HepG2 (cell line): Measurements from ENCODE around the gene EPO. TPM values are rescaled to one million over a fixed set of nuclear protein-coding genes. Genes with fewer than 3 reads are reported as not detected.

Source experiments
- ATAC-seq: fragments of 200-7000 bp; cut with Tn5 transposase; 3 replicates; pipeline ENCODE4 v1.9.1; 2020; ENCODE audit warnings: mild to moderate bottlenecking, moderate library complexity
- BruUV-seq: library from RNA; stranded (reverse); fragments of 400-500 nt; replicated peaks from 2 replicates; lab custom pipeline; 2021; lab: Mats Ljungman, UMichigan
- CTCF ChIA-PET: fragments of 300-600 bp; formaldehyde crosslinking; extraction: SDS; loops from one replicate; lab custom pipeline; 2021; ENCODE audit warnings: low total read pairs, inconsistent platforms, low intra/inter-chr PET ratio; lab: Yijun Ruan, JAX
- POLR2A ChIA-PET: fragments of 350-600 bp; sonication (Branson Sonifier 250); formaldehyde crosslinking; loops from one replicate; lab custom pipeline; 2020; ENCODE audit warnings: antibody characterized with exemption, inconsistent platforms; lab: Yijun Ruan, JAX
- DNase-seq: peaks from one replicate; pipeline ENCODE4 v3.0.0-alpha.2; 2015; ENCODE audit warnings: low spot score
- FAIRE-seq: peaks from 3 replicates; lab custom pipeline; 2011; peaks lifted over from hg19 to GRCh38; lab: Jason Lieb, UNC
- H2AFZ ChIP-seq: one replicate; pipeline ENCODE4 v1.6.1; 2011; ENCODE audit warnings: low read length, inconsistent platforms
- H3K27ac ChIP-seq: fragments of 300-600 bp; 3 replicates; pipeline ENCODE4 v1.8.0; 2011; ENCODE audit warnings: mixed run types, mild to moderate bottlenecking, mixed read lengths, low read length, inconsistent platforms; ENCODE audit not compliant: insufficient read depth; ENCODE audit errors: extremely low read length
- H3K27me3 ChIP-seq, 2 experiments: fragments of 200-600 bp in 1 of 2; 2 replicates in 1 of 2; 3 replicates in 1 of 2; pipeline versions ENCODE4 v1.6.0 to v1.8.0; 2011; ENCODE audit warnings: low read length in 2 of 2, mild to moderate bottlenecking in 2 of 2, moderate library complexity in 2 of 2, inconsistent platforms in 1 of 2; ENCODE audit not compliant: insufficient read depth in 2 of 2, control insufficient read depth in 1 of 2
- H3K36me3 ChIP-seq, 2 experiments: fragments of 200-600 bp in 1 of 2; replicated peaks in 1 of 2; 2 replicates in 1 of 2; 3 replicates in 1 of 2; pipeline versions ENCODE4 v1.5.1 to v1.8.0; 2011; ENCODE audit warnings: low read length in 2 of 2, inconsistent platforms in 1 of 2; ENCODE audit not compliant: insufficient read depth in 2 of 2, control insufficient read depth in 1 of 2
- H3K4me1 ChIP-seq: 2 replicates; pipeline ENCODE4 v1.5.1; 2012; ENCODE audit warnings: low read length, inconsistent platforms; ENCODE audit not compliant: insufficient read depth
- H3K4me2 ChIP-seq: 2 replicates; pipeline ENCODE4 v1.6.0; 2011; ENCODE audit warnings: low read depth, low read length, inconsistent platforms
- H3K4me3 ChIP-seq, 3 experiments: fragments of 200-600 bp in 1 of 3; sonication (generic), shearing (Covaris generic) in 1 of 3; replicated peaks in 1 of 3; 2 replicates each; pipeline ENCODE4 v1.5.1; 2011 to 2016; ENCODE audit warnings: low read length in 3 of 3, inconsistent platforms in 2 of 3, low read depth in 2 of 3, mild to moderate bottlenecking in 2 of 3, control low read depth in 1 of 3, mixed read lengths in 1 of 3; ENCODE audit not compliant: insufficient read depth in 1 of 3
- H3K79me2 ChIP-seq: one replicate; pipeline ENCODE4 v1.6.1; 2011; ENCODE audit warnings: low read length, inconsistent platforms; ENCODE audit not compliant: insufficient read depth
- H3K9ac ChIP-seq: 2 replicates; pipeline ENCODE4 v1.6.0; 2011; ENCODE audit warnings: mild to moderate bottlenecking, low read depth, low read length, inconsistent platforms; ENCODE audit not compliant: insufficient read depth
- H3K9me3 ChIP-seq: 2 replicates; pipeline ENCODE4 v1.5.1; 2012; ENCODE audit warnings: mild to moderate bottlenecking, low read length
- H4K20me1 ChIP-seq: 2 replicates; pipeline ENCODE4 v1.6.0; 2011; ENCODE audit warnings: inconsistent platforms, mild to moderate bottlenecking, low read length, moderate library complexity; ENCODE audit not compliant: insufficient read depth
- CBX5 ChIP-seq: sonication (generic); formaldehyde crosslinking; IDR thresholded peaks from 2 replicates; pipeline ENCODE4 v1.4.0; 2020; ENCODE audit warnings: missing genetic modification reagents, borderline replicate concordance
- EP300 ChIP-seq, 3 experiments: sonication (generic) in 1 of 3; formaldehyde crosslinking in 1 of 3; IDR thresholded peaks; 2 replicates each; pipeline versions ENCODE4 v1.5.1 to v1.6.1; 2011 to 2020; ENCODE audit warnings: low read depth in 2 of 3, low read length in 2 of 3, borderline replicate concordance in 1 of 3, improper control_type of control experiment in 1 of 3, mild to moderate bottlenecking in 1 of 3, missing genetic modification reagents in 1 of 3, moderate library complexity in 1 of 3
- FOXO4 ChIP-seq: sonication (generic); formaldehyde crosslinking; conservative IDR thresholded peaks from 2 replicates; pipeline ENCODE4 v1.8.1; 2023; ENCODE audit warnings: missing genetic modification reagents
- GABPB1 ChIP-seq: IDR thresholded peaks from 2 replicates; pipeline ENCODE4 v1.6.1; 2016; ENCODE audit warnings: mild to moderate bottlenecking, missing genetic modification reagents, moderate library complexity, missing compliant biosample characterization
- JUN ChIP-seq: sonication (generic); formaldehyde crosslinking; IDR thresholded peaks from 2 replicates; pipeline ENCODE4 v1.4.0; 2020; ENCODE audit warnings: mild to moderate bottlenecking, missing genetic modification reagents
- LCORL ChIP-seq, 2 experiments: fragments of 450-650 bp in 1 of 2; sonication (generic) in 1 of 2; formaldehyde crosslinking in 1 of 2; IDR thresholded peaks; 2 replicates each; pipeline versions ENCODE4 v1.5.0 to v1.6.1; 2017 to 2020; ENCODE audit warnings: antibody characterized with exemption in 1 of 2, missing genetic modification reagents in 1 of 2
- MYPOP ChIP-seq: sonication (generic); formaldehyde crosslinking; IDR thresholded peaks from 2 replicates; pipeline ENCODE4 v1.8.1; 2023; ENCODE audit warnings: mild to moderate bottlenecking, moderate library complexity, missing genetic modification reagents
- PAF1 ChIP-seq: IDR thresholded peaks from 2 replicates; pipeline ENCODE4 v1.6.1; 2016; ENCODE audit warnings: missing genetic modification reagents, missing compliant biosample characterization
- REXO4 ChIP-seq: sonication (generic); formaldehyde crosslinking; IDR thresholded peaks from 2 replicates; pipeline ENCODE4 v1.8.0; 2022; ENCODE audit warnings: missing genetic modification reagents, mild to moderate bottlenecking, borderline replicate concordance
- THAP11 ChIP-seq: IDR thresholded peaks from 2 replicates; pipeline ENCODE4 v1.6.1; 2016; ENCODE audit warnings: missing biosample characterization, missing genetic modification reagents
- ZFP91 ChIP-seq: sonication (generic); formaldehyde crosslinking; IDR thresholded peaks from 2 replicates; pipeline ENCODE4 v1.9.0; 2022; ENCODE audit warnings: missing genetic modification reagents, mild to moderate bottlenecking, borderline replicate concordance
- ZNF207 ChIP-seq: fragments of 450-650 bp; IDR thresholded peaks from 2 replicates; pipeline ENCODE4 v1.6.1; 2016; ENCODE audit warnings: antibody characterized with exemption, borderline replicate concordance
- ZNF549 ChIP-seq: sonication (generic); formaldehyde crosslinking; IDR thresholded peaks from 2 replicates; pipeline ENCODE4 v1.5.0; 2020; ENCODE audit warnings: missing genetic modification reagents
- ZNF598 ChIP-seq: sonication (generic); formaldehyde crosslinking; IDR thresholded peaks from 2 replicates; pipeline ENCODE4 v1.5.1; 2020; ENCODE audit warnings: mild to moderate bottlenecking, missing genetic modification reagents, borderline replicate concordance
- ZNF839 ChIP-seq: sonication (generic); formaldehyde crosslinking; IDR thresholded peaks from 2 replicates; pipeline ENCODE4 v1.4.0; 2020; ENCODE audit warnings: missing genetic modification reagents, mild to moderate bottlenecking, borderline replicate concordance
- WGBS: methylation state at CpG from one replicate; pipeline ENCODE4 v1.1.6; 2017; ENCODE audit warnings: low lambda C conversion rate; 5-methylcytosine and 5-hydroxymethylcytosine counted together
- in situ Hi-C: cut with HindIII; loops from 2 replicates; pipeline ENCODE4 v1.10.0; 2017; ENCODE audit warnings: low pct_unique_long_range_greater_than_20kb; ENCODE audit not compliant: extremely low pct_ligation_motif_present
- intact Hi-C: fragments of 100-400 bp; cut with micrococcal nuclease; formaldehyde crosslinking; loops from one replicate; pipeline ENCODE4 v1.10.0; 2022; ENCODE audit not compliant: unreplicated experiment
- polyA plus RNA-seq, 8 experiments: library from polyadenylated mRNA; depleted of rRNA in 3 of 8; stranded (reverse) in 7 of 8; unstranded in 1 of 8; fragments of >200 nt; fragmentation: Illumina TruSeq in 4 of 8; extraction: Trizol in 4 of 8; gene quantifications; 2 replicates each; pipeline versions ENCODE4 v1.2.1 to v1.2.3, GENCODE V29; 2011 to 2016; ENCODE audit warnings: low read depth in 4 of 8, missing spikeins in 1 of 8, mixed read lengths in 1 of 8; ENCODE audit not compliant: insufficient read depth in 1 of 8
- total RNA-seq, 5 experiments: library from RNA; depleted of rRNA; stranded (reverse); fragments of >200 nt; fragmentation: Illumina TruSeq; extraction: Trizol; gene quantifications; 2 replicates each; pipeline ENCODE4 v1.2.3, GENCODE V29; 2016; ENCODE audit warnings: low read depth in 1 of 5

EPO gene
- total and polyA plus RNA-seq, 2 of the 13 experiments (the other 11 are each of a cell fraction or from before 2014, with no cell fraction given), result 10.3 to 25.7 TPM

DNA sequence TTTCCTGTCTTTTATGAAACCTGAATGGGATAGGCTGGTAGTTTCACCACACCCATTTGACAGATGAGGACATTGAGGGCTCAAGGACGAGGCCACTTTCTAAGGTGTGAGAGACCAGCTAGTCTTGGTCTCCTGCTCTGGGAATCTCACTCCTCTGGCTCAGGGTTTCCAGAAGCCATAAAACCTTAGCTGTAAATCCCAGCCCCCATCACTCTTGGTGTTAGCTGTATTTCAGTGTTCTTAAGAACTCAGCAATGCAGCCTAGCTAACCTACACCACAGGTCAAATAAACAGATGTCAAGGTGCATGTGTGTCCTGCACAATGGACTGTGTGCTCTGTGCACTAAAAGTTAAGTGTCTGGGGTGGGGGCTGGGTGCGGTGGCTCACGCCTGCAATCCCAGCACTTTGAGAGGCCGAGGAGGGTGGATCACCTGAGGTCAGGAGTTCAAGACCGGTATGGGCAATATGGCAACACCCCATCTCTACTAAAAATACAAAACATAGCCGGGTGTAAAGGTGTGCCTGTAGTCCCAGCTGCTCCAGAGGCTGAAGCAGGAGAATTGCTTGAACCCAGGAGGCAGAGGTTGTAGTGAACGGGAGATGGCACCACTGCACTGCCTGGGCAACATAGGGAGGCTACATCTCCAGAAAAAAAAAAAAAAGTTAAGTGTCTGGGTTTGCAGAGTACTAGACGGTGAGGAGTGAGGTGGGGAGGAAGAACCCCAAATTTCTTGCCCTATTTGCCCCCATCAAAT lies 567 bp upstream of the EPO start:
- BruUV-seq, result no TSS peak
- 2% methylated on average over 5 of the region's 8 CpGs for WGBS
- ChIA-PET CTCF (no interaction called here), POLR2A (interaction anchor here (1.2 to 5.9 kb wide), 2 partner anchors 13 to 112 kb away, joined by 3 to 59 read pairs; partner anchors contain the start of gene POP7)
- peak overlapping the region; percentile 63 for H3K9ac ChIP-seq
- H4K20me1 ChIP-seq, result no peaks in the 10 kb centered on the region
- no peaks in the 10 kb centered on the region; a peak in 1 of 5 replicates for H3K27me3 ChIP-seq
- H3K4me3 ChIP-seq, result peak overlapping the region; percentile 79 to 84 (median 82)
- peak overlapping the region; percentile 72 for H3K27ac ChIP-seq
- intact Hi-C loops (no loop called here), in situ Hi-C loops (no loop called here)
- no peaks in the 10 kb centered on the region for H3K9me3 ChIP-seq
- DNase-seq, result peak; percentile 75
- H3K4me2 ChIP-seq, result peak overlapping the region; percentile 92
- H3K36me3 ChIP-seq, result no peaks in the 10 kb centered on the region
- peaks cover 9% of the 10 kb centered on the region for H3K79me2 ChIP-seq
- H2AFZ ChIP-seq, result no peak overlapping the region
- peaks cover 63% of the 10 kb centered on the region for H3K4me1 ChIP-seq
- peak; percentile 67 for FAIRE-seq
- peak; percentile 60 for ATAC-seq
- TF ChIP-seq JUN (CRISPR knock-in tag) (no peak), THAP11 (CRISPR knock-in tag) (no peak), GABPB1 (CRISPR knock-in tag) (peak; percentile 12; the same call in 1 of the 2 replicates), MYPOP (CRISPR knock-in tag) (no peak), FOXO4 (CRISPR knock-in tag) (0 out of 2 replicates have a peak, but pooled peaks have one; percentile 24), REXO4 (CRISPR knock-in tag) (no peak), CBX5 (CRISPR knock-in tag) (no peak), ZNF839 (CRISPR knock-in tag) (no peak), EP300 (IDR thresholded peaks at IDR 0.05; ENCODE audit: low read depth in 2 of 2, low read length in 2 of 2) (peak; percentile 12 to 64; a peak in 1 of 4 replicates), EP300 (CRISPR knock-in tag; IDR thresholded peaks at IDR 0.05; ENCODE audit: borderline replicate concordance) (0 out of 2 replicates have a peak, but pooled peaks have one; percentile 26), ZNF207 (no peak), ZFP91 (CRISPR knock-in tag) (0 out of 2 replicates have a peak, but pooled peaks have one; percentile 8), ZNF549 (CRISPR knock-in tag) (no peak), LCORL (IDR thresholded peaks at IDR 0.05) (no peak), LCORL (CRISPR knock-in tag; IDR thresholded peaks at IDR 0.05) (peak; percentile 72), ZNF598 (CRISPR knock-in tag) (no peak), PAF1 (CRISPR knock-in tag) (no peak)
